IPS-NIHi7 (cell line): ENCODE measurements around the gene COL1A1.

ENCODE experiments used
- DNase-seq: peaks from one replicate; pipeline ENCODE4 v3.0.0; 2012; ENCODE audit warnings: mixed read lengths; ENCODE audit errors: extremely low spot score

The COL1A1 gene

DNA sequence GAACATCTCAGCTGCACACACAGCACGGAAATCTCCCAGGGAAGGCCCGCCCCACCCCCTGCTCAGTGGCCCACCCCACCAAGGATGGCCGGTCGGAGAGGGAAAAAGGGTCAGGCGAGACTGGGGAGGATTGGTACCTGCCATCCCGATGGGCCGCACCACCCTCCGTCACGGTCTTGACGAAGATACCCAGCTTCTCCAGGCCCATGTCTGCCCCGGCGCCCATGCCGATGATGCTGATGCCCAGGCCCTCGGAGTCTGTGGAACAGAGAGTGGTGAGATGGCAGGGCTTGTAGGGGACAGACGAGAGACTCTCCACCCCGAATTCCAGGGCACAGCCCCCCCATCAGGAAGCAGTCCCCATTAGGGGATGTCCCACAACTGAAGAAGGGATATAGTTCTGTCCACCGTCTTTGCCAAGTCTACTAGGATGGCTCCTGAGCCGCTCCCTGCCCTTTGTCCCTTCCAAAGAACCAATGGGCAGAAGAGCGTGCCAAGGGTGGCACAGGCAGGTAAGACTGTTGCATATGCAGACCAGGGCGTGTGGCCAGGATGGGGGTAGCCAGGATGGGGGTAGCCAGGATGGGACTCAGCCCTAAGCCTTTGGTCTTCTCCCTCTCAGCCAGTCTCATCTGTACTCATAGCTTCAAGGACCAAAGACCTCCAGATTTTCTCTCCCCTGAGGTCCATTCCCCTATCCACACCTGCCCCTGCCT is 57.8 kb downstream of the COL1A1 start:
- DNase-seq = no peak

DNA sequence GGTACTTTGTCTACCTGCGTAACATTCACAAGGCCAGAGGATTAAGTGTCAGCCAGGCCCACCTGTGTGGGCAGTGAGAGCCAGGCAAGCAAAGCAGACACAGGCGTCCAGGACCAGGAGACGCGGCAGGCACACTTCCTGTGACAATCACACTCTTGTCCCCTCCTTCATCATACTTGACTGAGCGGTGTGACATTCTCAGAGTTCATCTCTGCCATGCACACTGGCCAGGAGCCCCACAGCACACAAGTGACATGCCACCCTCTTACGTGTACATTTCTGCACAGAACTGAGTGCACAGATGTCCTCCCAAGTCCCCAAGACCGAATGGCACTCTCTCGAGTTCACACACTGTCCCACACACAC is 59.7 kb downstream of the COL1A1 start:
- DNase-seq = no peak

DNA sequence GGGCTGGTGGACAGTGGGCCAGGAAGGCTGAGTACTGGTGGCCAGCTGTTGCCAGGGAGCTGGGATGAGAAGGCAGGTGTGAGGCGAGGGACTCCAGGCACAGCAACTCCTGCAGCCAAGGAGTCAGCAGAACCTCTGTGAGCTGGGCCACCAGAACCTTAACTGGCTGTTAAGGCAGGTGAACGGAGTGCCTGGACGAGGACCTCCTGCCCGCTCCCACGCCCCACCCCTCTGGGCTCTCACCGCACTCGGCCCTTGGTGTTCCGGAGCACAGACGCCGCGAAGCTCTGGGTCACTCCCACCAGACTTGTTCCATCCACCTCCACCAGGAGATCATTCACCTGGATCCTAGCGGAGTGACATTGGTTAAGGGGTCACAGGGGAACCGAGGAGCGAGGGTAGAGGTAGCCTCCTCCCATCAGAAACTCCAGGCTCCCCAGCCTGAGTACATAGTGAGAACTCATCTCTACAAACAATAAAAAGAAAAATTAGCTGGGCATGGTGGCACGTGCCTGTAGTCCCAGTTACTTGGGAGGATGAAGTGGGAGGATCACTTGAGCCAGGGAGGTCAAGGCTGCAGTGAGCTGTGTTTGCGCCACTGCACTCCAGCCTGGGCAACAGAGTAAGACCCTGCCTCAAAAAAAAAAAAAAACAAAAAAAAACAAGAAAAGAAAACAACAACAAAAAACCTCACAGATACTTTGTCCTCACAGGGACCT is 60.2 kb downstream of the COL1A1 start:
- DNase-seq = no peak

DNA sequence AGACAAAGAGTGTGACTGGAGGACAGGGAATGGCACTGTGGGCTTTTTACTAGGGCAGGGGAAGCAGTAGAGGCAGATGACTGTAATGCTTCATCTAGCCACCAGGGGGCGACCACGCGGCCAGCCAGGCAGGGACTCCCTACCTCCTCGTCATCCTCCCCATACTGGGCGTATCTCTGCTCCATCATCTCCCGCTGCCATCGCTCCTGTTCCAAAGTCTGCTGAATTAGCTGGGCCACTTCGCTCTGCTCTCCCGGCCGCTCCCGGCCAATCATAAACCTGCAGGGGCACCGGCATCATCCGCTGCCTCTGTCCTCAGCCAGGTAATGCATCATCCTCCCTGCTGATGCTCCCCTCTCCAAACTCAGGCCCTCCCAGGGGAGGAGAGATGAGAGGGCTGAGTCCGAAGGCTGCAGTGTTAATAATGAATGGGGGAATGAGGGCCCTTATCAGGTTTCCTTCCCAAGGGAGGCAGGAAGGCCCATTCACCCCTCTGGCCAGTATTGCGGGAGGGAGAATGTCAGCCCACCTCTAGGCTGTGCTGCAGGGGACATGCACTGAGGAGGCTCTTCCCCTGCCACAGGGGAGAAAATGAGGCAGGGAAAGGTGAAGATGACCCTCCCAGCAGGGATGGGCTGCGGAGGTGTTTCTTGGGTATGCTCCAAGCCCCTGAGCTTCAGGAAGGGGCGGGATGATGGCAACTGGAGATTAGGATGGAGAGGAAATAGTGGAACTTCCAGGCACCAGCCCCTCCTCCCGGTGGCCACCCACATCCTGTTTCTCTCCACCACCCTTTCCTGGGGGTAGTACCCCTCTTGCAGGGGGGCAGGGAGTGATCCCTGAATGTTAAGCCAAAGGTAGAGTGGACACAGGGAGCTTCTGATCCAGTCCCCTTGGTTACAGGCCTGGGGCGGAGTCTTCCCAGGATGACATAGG is 61.2 kb downstream of the COL1A1 start:
- peak; percentile 93 for DNase-seq

DNA sequence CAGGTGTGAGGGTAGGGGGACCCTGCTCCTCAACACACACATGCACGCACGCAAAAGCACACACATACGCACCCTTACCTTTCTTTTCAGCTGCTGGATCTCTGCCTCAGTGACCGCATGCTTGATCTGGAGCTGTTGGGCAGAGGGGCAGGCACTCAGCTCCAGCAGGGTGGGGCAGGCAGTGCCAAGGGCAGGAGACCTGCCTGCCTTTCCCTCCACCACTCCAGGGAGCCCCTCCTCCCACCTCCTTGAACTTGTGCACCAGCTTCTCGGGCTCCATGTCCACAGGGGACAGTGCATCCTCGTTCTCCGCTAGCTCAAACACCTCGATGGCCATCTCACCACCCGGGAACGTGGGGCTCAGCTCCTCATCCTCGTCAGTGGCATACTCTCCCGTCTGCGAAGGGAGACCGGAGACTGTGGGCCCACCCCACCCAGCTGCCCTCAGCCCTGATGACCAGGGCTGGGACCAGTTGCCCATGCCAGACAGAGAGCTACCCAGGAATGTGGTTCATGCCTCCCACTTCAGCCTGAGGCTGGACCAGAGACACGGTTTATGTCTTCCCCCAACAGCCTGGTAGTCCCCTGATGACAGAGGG is 62.1 kb downstream of the COL1A1 start:
- no peak for DNase-seq

DNA sequence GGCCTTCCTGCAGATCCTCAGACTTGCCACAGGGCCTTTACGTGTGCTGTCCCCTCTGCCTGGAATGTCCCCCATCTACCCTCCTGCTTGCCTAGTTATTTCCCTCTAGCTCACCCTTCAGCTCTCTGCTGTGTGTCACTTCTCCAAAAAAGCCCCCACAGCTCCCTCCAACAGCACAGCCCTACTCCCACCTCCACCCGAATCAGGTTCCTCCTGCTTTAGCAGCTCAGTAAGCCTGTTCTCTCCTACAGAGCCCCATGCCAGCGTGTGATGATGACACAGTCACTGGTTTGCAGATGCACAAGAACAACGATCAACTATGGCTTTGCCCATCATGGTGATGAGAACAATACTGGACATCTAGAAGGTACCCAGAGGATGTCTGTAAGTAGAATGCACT is 64.4 kb downstream of the COL1A1 start:
- DNase-seq = no peak

DNA sequence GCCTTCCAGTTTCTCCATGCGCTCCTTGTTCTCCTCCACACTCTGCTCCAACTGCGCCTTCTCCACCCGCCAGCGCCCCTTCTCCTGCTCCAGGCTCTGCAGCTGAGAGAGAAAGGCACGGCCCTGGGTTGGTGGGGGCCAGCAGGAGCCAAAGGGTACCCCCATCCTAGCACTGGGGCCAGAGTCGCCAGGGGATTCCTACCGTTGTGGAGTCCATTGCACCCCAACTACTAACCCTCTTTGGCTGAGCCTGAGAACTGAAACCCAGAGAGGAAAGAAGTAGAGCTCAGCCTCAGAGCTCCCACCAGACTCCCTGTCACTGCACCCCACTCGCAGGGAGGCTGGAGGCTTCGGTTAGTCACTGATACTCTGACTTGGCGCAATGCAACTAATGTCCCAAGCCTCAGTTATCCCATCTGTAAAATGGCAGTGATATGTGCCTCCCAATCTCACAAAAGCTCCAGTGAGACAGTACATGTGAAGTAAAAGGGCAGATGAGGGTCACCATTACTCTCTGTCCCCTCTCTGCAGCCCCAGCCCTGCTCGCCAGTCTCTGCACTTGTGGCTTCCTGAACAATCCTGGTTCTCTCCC is 65.2 kb downstream of the COL1A1 start:
- no peak for DNase-seq

DNA sequence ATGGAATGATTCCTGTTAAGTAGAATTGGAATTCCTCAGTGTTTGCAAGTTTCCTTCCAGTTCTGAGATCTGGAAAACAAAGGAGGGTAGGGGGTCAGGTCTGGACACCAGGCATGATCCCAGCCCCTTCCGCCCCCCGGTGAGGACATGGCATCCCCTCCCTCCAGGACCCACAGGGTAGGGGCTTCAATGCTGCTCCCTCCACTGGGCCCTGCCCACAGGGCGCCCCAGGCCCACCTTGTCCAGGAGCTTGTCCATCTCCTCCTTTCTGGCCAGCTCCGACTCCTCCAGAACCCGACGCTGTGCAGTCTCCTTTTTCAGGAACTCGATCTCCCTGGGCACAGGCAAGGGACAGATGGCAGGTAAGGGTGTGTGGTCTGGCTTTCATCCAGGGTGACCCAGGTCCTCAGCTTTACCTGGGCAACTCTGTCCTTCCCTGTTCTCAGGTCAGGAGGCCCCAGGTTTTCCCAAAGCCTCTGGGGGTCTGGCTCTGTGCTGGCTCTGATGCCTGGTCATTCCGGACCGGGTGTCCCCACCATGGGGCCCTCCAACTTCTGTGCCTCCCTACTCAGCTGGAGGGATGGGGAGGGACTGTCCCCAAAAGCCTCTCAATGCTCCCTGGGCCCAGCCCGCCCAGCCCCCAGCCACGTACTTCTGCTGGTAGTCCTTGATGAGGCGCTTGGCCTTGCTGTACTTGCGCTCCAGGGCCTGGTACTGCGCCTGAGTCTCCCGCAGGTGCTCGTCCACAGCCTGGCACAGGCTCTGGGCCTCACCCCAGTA is 65.9 kb downstream of the COL1A1 start:
- DNase-seq = no peak

DNA sequence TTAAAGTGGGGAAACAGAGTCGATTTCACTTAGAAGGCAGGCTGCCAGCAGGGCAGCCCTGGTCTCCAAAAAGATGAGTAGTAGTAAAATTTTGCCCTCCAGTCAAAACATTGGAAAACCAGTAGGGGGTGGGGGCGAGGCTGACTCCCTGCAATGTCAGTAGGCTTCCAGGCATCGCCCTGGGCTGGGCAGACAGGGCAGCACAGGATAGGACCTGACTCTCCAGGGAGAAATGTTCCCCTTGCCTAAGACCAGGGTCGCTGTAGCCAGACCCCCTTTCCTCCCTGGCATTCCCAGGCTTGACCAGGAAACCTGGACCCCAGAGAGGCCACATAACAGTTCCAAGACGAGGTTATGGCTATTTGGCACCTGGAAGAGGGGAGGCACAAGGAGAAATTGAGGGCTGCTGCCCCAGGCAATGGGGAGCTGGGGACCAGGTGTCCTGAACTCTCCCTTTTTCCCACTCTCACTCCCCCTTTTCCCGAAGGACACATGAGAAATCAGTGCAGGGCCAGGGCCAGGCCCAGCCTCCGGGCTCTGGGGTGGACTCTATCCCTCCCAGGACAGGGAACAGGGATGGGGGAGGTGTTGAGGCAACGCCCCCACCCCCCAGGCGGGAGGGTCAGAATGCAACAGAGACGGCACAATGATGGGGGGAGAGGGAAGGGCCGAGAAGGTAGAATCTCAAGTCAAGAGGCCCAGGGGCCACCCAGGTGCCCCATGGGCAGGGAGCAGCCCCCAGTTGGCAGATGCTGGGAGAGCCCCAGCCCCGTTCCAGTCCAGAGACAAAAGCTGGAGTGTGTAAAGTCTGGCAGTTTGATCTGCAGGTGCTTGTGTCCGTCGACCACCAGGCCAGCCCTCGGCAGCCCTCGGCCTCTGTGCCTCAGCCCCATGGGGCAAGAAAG is 67.0 kb downstream of the COL1A1 start:
- no peak for DNase-seq

DNA sequence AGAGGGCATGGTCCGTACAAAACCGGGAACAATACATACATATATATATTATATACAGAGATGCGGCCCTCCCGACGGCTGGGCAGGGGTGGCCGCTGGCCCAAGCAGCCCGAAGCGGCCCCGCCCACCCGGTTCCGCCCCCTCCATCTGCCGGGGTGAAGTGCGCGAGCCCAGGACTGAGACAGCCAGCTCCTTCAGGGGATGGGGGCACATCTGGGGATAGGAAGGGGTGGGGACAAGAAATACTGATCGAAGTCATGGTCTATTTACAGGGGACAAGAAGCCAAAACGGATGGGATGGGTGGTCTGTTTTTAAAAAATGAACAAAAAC is 67.7 kb downstream of the COL1A1 start:
- no peak for DNase-seq
